Measurements from ENCODE around the gene NAV2. TPM values are rescaled to one million over a fixed set of nuclear protein-coding genes. Genes with fewer than 3 reads are reported as not detected.

The NAV2 gene
- polyA plus RNA-seq, 1 donor from 2014 or later, result 3.0 TPM

DNA sequence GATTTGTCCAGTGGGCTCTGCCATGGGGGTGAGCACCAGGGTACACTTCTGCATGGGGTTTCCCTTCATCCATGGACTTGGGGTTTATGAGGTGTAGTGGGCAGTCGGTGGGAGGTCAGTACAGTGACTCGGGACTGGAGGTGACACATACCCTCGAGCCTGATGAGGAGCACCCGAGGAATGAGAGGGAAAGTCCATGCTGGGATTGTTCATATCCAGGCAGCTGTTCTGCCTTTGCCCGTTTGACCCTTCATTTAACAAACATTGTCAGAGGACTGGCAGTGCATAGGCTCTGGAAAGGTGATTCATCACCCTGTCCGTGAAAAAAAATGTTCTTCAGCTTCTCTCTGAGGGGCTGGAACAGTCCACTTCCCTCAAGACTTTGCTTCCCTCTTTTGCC lies 2.7 kb downstream of the NAV2 start:
- no peaks in the 10 kb centered on the region for H3F3A ChIP-seq (ENCODE audit: insufficient read depth, low read length, poor library complexity, severe bottlenecking)
- no peak for TF ChIP-seq RAD21 (conservative IDR thresholded peaks at IDR 0.05)
- no peak for TF ChIP-seq SMC3 (conservative IDR thresholded peaks at IDR 0.05; ENCODE audit: poor library complexity)
- H3K9me3 ChIP-seq (ENCODE audit: low read length), result no peaks in the 10 kb centered on the region
- H3K36me3 ChIP-seq (ENCODE audit: insufficient read depth, low read length), result no peaks in the 10 kb centered on the region
- no peak overlapping the region for H2AFZ ChIP-seq (ENCODE audit: low read depth, low read length)
- no peak overlapping the region for H3K9ac ChIP-seq (ENCODE audit: low read length)
- peak overlapping the region; percentile 85 for H3K4me3 ChIP-seq (ENCODE audit: low read length)
- H4K20me1 ChIP-seq (ENCODE audit: insufficient read depth), result no peaks in the 10 kb centered on the region
- no peak overlapping the region for H3K27ac ChIP-seq (ENCODE audit: low read length)
- no peaks in the 10 kb centered on the region for H3K9me2 ChIP-seq (ENCODE audit: insufficient read depth, low read length)
- no peak overlapping the region for H3K4me2 ChIP-seq (ENCODE audit: low read length)
- no peaks in the 10 kb centered on the region for H3K79me2 ChIP-seq (replicated peaks; ENCODE audit: insufficient read depth, low read length)
- peaks cover 55% of the 10 kb centered on the region for H3K27me3 ChIP-seq (ENCODE audit: insufficient read depth, low read depth, low read length)

DNA sequence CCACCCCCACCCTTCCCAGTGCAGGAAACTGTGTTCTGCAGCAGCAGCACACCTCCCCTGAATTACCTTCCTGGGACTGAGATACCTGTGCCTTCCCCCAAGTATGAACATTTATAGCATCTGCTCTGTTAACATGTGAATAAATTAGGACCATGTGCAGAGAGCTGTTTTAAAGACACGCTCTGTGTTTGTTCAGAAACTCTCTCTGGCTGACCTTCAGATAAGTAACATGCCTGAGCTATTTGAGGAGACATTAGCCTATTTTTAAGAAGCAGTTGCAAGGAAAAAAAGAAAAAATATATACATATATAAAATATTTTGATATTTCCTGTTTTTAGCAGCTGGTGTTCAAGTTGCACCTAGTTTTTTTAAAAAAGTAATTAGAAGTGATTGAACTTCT lies 5.4 kb downstream of the NAV2 start:
- TF ChIP-seq EP300 (conservative IDR thresholded peaks at IDR 0.05; ENCODE audit: poor library complexity, severe bottlenecking) (no peak), TAF1 (IDR thresholded peaks at IDR 0.05; ENCODE audit: low read depth) (no peak)
- H3K4me2 ChIP-seq (ENCODE audit: low read length), result no peak overlapping the region
- H3F3A ChIP-seq (ENCODE audit: insufficient read depth, low read length, poor library complexity, severe bottlenecking), result no peaks in the 10 kb centered on the region
- no peaks in the 10 kb centered on the region for H3K79me2 ChIP-seq (replicated peaks; ENCODE audit: insufficient read depth, low read length)
- no peaks in the 10 kb centered on the region for H4K20me1 ChIP-seq (ENCODE audit: insufficient read depth)
- no peak overlapping the region for H3K27ac ChIP-seq (ENCODE audit: low read length)
- H3K27me3 ChIP-seq (ENCODE audit: insufficient read depth, low read depth, low read length), result peaks cover 40% of the 10 kb centered on the region
- H3K4me3 ChIP-seq (ENCODE audit: low read length), result no peak overlapping the region
- no peaks in the 10 kb centered on the region for H3K36me3 ChIP-seq (ENCODE audit: insufficient read depth, low read length)
- no peak overlapping the region for H2AFZ ChIP-seq (ENCODE audit: low read depth, low read length)
- no peaks in the 10 kb centered on the region for H3K9me2 ChIP-seq (ENCODE audit: insufficient read depth, low read length)
- H3K9ac ChIP-seq (ENCODE audit: low read length), result no peak overlapping the region
- no peaks in the 10 kb centered on the region for H3K9me3 ChIP-seq (ENCODE audit: low read length)

DNA sequence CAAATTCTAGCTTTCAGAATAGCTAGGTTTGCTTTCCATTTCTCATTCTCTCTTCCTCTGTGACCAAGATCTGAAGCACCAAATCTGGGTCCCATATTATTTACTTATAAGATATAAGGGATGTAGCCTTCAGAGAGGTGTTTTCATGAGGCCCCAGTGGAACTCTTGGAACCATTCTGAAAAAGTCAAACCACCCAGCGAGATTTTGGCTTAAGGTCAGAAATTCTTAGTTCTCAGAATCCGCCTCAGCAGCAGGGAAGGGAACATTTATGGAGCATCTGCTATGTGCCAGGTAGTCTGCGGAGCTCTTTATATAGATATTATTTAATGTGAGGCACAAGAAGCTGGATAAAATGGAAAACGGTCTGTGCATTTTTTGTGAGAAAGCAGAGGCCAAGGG lies 6.3 kb downstream of the NAV2 start:
- no peaks in the 10 kb centered on the region for H3K9me2 ChIP-seq (ENCODE audit: insufficient read depth, low read length)
- H3K4me2 ChIP-seq (ENCODE audit: low read length), result no peak overlapping the region
- H3K79me2 ChIP-seq (replicated peaks; ENCODE audit: insufficient read depth, low read length), result no peaks in the 10 kb centered on the region
- H4K20me1 ChIP-seq (ENCODE audit: insufficient read depth), result no peaks in the 10 kb centered on the region
- H3K4me3 ChIP-seq (ENCODE audit: low read length), result no peak overlapping the region
- H3F3A ChIP-seq (ENCODE audit: insufficient read depth, low read length, poor library complexity, severe bottlenecking), result no peaks in the 10 kb centered on the region
- no peak overlapping the region for H3K27ac ChIP-seq (ENCODE audit: low read length)
- TF ChIP-seq EP300 (conservative IDR thresholded peaks at IDR 0.05; ENCODE audit: poor library complexity, severe bottlenecking), result no peak
- TF ChIP-seq TAF1 (IDR thresholded peaks at IDR 0.05; ENCODE audit: low read depth), result no peak
- TF ChIP-seq MXI1 (conservative IDR thresholded peaks at IDR 0.05; ENCODE audit: poor library complexity, severe bottlenecking), result no peak
- no peak for TF ChIP-seq SMC3 (conservative IDR thresholded peaks at IDR 0.05; ENCODE audit: poor library complexity)
- TF ChIP-seq, protein P1, sequence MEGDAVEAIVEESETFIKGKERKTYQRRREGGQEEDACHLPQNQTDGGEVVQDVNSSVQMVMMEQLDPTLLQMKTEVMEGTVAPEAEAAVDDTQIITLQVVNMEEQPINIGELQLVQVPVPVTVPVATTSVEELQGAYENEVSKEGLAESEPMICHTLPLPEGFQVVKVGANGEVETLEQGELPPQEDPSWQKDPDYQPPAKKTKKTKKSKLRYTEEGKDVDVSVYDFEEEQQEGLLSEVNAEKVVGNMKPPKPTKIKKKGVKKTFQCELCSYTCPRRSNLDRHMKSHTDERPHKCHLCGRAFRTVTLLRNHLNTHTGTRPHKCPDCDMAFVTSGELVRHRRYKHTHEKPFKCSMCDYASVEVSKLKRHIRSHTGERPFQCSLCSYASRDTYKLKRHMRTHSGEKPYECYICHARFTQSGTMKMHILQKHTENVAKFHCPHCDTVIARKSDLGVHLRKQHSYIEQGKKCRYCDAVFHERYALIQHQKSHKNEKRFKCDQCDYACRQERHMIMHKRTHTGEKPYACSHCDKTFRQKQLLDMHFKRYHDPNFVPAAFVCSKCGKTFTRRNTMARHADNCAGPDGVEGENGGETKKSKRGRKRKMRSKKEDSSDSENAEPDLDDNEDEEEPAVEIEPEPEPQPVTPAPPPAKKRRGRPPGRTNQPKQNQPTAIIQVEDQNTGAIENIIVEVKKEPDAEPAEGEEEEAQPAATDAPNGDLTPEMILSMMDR (IDR thresholded peaks at IDR 0.05; ENCODE audit: poor library complexity, severe bottlenecking), result no peak
- TF ChIP-seq EZH2 (IDR thresholded peaks at IDR 0.05; ENCODE audit: borderline replicate concordance, insufficient read depth, low read length, poor library complexity, severe bottlenecking), result no peak
- TF ChIP-seq, protein P2, sequence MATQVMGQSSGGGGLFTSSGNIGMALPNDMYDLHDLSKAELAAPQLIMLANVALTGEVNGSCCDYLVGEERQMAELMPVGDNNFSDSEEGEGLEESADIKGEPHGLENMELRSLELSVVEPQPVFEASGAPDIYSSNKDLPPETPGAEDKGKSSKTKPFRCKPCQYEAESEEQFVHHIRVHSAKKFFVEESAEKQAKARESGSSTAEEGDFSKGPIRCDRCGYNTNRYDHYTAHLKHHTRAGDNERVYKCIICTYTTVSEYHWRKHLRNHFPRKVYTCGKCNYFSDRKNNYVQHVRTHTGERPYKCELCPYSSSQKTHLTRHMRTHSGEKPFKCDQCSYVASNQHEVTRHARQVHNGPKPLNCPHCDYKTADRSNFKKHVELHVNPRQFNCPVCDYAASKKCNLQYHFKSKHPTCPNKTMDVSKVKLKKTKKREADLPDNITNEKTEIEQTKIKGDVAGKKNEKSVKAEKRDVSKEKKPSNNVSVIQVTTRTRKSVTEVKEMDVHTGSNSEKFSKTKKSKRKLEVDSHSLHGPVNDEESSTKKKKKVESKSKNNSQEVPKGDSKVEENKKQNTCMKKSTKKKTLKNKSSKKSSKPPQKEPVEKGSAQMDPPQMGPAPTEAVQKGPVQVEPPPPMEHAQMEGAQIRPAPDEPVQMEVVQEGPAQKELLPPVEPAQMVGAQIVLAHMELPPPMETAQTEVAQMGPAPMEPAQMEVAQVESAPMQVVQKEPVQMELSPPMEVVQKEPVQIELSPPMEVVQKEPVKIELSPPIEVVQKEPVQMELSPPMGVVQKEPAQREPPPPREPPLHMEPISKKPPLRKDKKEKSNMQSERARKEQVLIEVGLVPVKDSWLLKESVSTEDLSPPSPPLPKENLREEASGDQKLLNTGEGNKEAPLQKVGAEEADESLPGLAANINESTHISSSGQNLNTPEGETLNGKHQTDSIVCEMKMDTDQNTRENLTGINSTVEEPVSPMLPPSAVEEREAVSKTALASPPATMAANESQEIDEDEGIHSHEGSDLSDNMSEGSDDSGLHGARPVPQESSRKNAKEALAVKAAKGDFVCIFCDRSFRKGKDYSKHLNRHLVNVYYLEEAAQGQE (IDR thresholded peaks at IDR 0.05; ENCODE audit: borderline replicate concordance), result no peak
- TF ChIP-seq RAD21 (conservative IDR thresholded peaks at IDR 0.05), result no peak
- no peak for TF ChIP-seq POLR2AphosphoS5 (IDR thresholded peaks at IDR 0.05)
- H3K9me3 ChIP-seq (ENCODE audit: low read length), result no peaks in the 10 kb centered on the region
- no peaks in the 10 kb centered on the region for H3K36me3 ChIP-seq (ENCODE audit: insufficient read depth, low read length)
- H2AFZ ChIP-seq (ENCODE audit: low read depth, low read length), result no peak overlapping the region
- H3K9ac ChIP-seq (ENCODE audit: low read length), result no peak overlapping the region
- H3K27me3 ChIP-seq (ENCODE audit: insufficient read depth, low read depth, low read length), result peaks cover 31% of the 10 kb centered on the region

All from neural cell (in vitro differentiated cells).